K562 (cell line): Measurements from ENCODE around the gene ATP7B. TPM values are rescaled to one million over a fixed set of nuclear protein-coding genes. Genes with fewer than 3 reads are reported as not detected.

Experiments
- DPF2 ChIP-seq: fragments of 450-650 bp; IDR thresholded peaks from 2 replicates; pipeline ENCODE4 v1.6.1; 2016
- GATA2 ChIP-seq: sonication (generic); formaldehyde crosslinking; IDR thresholded peaks from 2 replicates; pipeline ENCODE4 v1.4.0; 2020; ENCODE audit warnings: mild to moderate bottlenecking, missing genetic modification reagents
- HDAC6 ChIP-seq: IDR thresholded peaks from 2 replicates; pipeline ENCODE4 v1.6.1; 2012; ENCODE audit warnings: low read depth, mild to moderate bottlenecking, control low read depth, inconsistent platforms, low read length, moderate library complexity
- MAFG ChIP-seq: fragments of 450-650 bp; conservative IDR thresholded peaks from 2 replicates; pipeline ENCODE4 v1.6.1; 2016; ENCODE audit warnings: missing genetic modification characterization, missing compliant biosample characterization
- MNT ChIP-seq, 2 experiments: fragments of 450-650 bp; conservative IDR thresholded peaks; 2 replicates each; pipeline ENCODE4 v1.6.1; 2017; ENCODE audit warnings: mild to moderate bottlenecking in 2 of 2, moderate library complexity in 2 of 2
- NFE2L1 ChIP-seq: fragments of 450-650 bp; IDR thresholded peaks from 2 replicates; pipeline ENCODE4 v1.6.1; 2016; ENCODE audit warnings: missing genetic modification characterization, low read depth, mild to moderate bottlenecking, missing compliant biosample characterization, moderate library complexity, borderline replicate concordance
- NFIC ChIP-seq: fragments of 450-650 bp; IDR thresholded peaks from 2 replicates; pipeline ENCODE4 v1.6.1; 2017; ENCODE audit warnings: mild to moderate bottlenecking, inconsistent platforms
- PML ChIP-seq: IDR thresholded peaks from 2 replicates; pipeline ENCODE4 v1.6.1; 2012; ENCODE audit warnings: low read length, inconsistent platforms
- RBM17 ChIP-seq: fragments of 200-400 bp; formaldehyde crosslinking; IDR thresholded peaks from 2 replicates; pipeline ENCODE4 v1.6.1; 2017; ENCODE audit warnings: low read depth, mild to moderate bottlenecking, low read length, borderline replicate concordance
- ZFP30 ChIP-seq: fragments of 250-450 bp; sonication (Bioruptor Pico); IDR thresholded peaks from 2 replicates; pipeline ENCODE4 v1.8.0; 2022; ENCODE audit warnings: moderate library complexity, mild to moderate bottlenecking, inconsistent platforms, borderline replicate concordance
- ZKSCAN3 ChIP-seq: fragments of 250-450 bp; sonication (Bioruptor Pico); IDR thresholded peaks from 2 replicates; pipeline ENCODE4 v1.4.0; 2020
- ZNF384 ChIP-seq: IDR thresholded peaks from 2 replicates; pipeline ENCODE4 v1.6.1; 2012; ENCODE audit warnings: low read depth, low read length, improper control_type of control experiment
- ZNF444 ChIP-seq: fragments of 250-450 bp; sonication (Bioruptor Pico); IDR thresholded peaks from 2 replicates; pipeline ENCODE4 v1.4.0; 2020; ENCODE audit warnings: mild to moderate bottlenecking, moderate library complexity
- ZSCAN32 ChIP-seq: fragments of 450-650 bp; formaldehyde crosslinking; IDR thresholded peaks from 2 replicates; pipeline ENCODE4 v1.4.0; 2020; ENCODE audit warnings: mild to moderate bottlenecking, moderate library complexity
- polyA plus RNA-seq, 8 experiments: library from polyadenylated mRNA; depleted of rRNA in 4 of 8; stranded (reverse) in 5 of 8; unstranded in 3 of 8; fragments of >200 nt; fragmentation: Nextera tagmentation in 2 of 8; fragmentation: Illumina TruSeq in 1 of 8; extraction: Ambion mirVana in 2 of 8; extraction: Trizol in 1 of 8; gene quantifications; 2 replicates each; pipeline versions ENCODE4 v1.2.1 to v1.2.3, GENCODE V29; 2011 to 2014; ENCODE audit warnings: inconsistent platforms in 1 of 8, missing spikeins in 1 of 8
- total RNA-seq, 7 experiments: library from RNA; depleted of rRNA in 6 of 7; stranded (reverse); fragments of >200 nt in 6 of 7; fragmentation: Illumina TruSeq in 2 of 7; extraction: Trizol in 2 of 7; gene quantifications; 2 replicates each; pipeline versions ENCODE4 v1.2.1 to v1.2.3, GENCODE V29; 2011 to 2021; ENCODE audit warnings: low replicate concordance in 1 of 7
- TF ChIP-seq, protein P1 (sequence below): sonication (generic); IDR thresholded peaks from 2 replicates; pipeline ENCODE4 v1.6.1; 2016
- TF ChIP-seq, protein P2 (sequence below), 2 experiments: fragments of 200-800 bp in 1 of 2; sonication (Bioruptor generic) in 1 of 2; sonication (generic) in 1 of 2; formaldehyde crosslinking in 1 of 2; IDR thresholded peaks in 1 of 2; conservative IDR thresholded peaks in 1 of 2; 2 replicates each; pipeline versions ENCODE4 v1.5.0 to v1.6.1; 2016 to 2020; ENCODE audit warnings: missing compliant biosample characterization in 1 of 2, missing genetic modification characterization in 1 of 2, missing genetic modification reagents in 1 of 2
- TF ChIP-seq, protein P3 (sequence below): IDR thresholded peaks from 2 replicates; pipeline ENCODE4 v1.6.1; 2011; ENCODE audit warnings: borderline replicate concordance, low read depth, mild to moderate bottlenecking, moderate library complexity, low read length; ENCODE audit not compliant: insufficient read depth, poor library complexity, severe bottlenecking
- TF ChIP-seq, protein P4 (sequence below), 2 experiments: fragments of 450-650 bp in 1 of 2; sonication (generic) in 1 of 2; formaldehyde crosslinking in 1 of 2; IDR thresholded peaks in 1 of 2; conservative IDR thresholded peaks in 1 of 2; 2 replicates each; pipeline versions ENCODE4 v1.6.1 to v1.8.1; 2016 to 2023; ENCODE audit warnings: mild to moderate bottlenecking in 2 of 2, moderate library complexity in 2 of 2, inconsistent platforms in 1 of 2, missing genetic modification reagents in 1 of 2

The ATP7B gene
- total and polyA plus RNA-seq, 9 of the 15 experiments (the other 6 are each of a cell fraction or from before 2014, with no cell fraction given) = 1.1 to 20.4 (median 8.5) TPM

DNA sequence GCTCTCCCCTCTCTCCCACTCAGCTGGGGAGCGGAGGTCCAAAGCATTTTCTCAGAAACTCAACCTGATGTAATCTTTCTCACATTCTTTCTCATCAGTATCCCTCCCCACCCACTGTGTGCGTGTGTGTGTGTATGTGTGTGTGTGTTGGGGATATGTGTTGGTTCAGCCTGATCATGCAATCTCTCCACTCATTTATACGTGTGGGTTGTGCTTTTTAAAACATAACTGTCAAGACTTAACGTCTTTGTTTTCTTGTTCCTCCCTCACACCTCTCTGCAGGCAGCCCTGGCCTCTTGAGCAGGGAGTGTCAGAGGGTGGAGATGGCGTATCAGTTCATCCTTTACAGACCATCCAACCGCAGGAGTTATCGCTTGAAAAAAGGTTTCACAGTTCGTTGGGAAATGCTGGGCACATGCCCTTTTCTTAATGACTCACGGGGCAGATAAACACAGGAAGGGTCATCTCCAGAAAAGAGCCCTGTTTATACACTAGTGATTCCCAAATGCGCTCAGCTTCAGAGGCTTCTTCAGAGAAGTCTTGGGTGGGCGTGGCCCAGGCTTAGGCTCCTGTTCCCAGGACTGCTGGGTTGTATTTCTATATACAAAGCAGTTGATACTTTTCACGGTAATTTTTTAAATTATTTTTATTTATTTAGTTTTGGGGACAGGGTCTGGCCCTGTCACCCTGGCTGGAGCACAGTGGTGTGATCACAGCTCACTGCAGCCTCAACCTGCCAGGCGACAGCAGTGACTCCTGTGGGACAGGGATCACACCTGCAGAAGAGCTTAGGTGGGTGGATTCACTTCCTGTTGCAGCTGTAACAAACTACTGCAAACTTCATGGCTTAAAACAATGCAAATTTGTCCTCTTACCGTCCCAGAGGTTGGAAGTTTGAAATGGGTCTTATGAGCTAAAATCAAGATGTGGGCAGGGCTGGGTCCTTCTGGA, 89.2 kb downstream of the ATP7B start (continued):
- peak; percentile 63 to 72; a peak in 3 of 4 replicates for TF ChIP-seq MNT (conservative IDR thresholded peaks at IDR 0.05)
- peak; percentile 74; the same call in 1 of the 2 replicates for TF ChIP-seq PML
- peak; percentile 63 for TF ChIP-seq ZNF384
- no peak for TF ChIP-seq ZKSCAN3 (CRISPR knock-in tag)
- TF ChIP-seq ZSCAN32 = no peak
- TF ChIP-seq NFIC = peak; percentile 63
- TF ChIP-seq, protein P1, sequence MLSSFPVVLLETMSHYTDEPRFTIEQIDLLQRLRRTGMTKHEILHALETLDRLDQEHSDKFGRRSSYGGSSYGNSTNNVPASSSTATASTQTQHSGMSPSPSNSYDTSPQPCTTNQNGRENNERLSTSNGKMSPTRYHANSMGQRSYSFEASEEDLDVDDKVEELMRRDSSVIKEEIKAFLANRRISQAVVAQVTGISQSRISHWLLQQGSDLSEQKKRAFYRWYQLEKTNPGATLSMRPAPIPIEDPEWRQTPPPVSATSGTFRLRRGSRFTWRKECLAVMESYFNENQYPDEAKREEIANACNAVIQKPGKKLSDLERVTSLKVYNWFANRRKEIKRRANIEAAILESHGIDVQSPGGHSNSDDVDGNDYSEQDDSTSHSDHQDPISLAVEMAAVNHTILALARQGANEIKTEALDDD = peak; percentile 61; the same call in 1 of the 2 replicates
- TF ChIP-seq ZNF444 (CRISPR knock-in tag) = no peak
- TF ChIP-seq, protein P2, sequence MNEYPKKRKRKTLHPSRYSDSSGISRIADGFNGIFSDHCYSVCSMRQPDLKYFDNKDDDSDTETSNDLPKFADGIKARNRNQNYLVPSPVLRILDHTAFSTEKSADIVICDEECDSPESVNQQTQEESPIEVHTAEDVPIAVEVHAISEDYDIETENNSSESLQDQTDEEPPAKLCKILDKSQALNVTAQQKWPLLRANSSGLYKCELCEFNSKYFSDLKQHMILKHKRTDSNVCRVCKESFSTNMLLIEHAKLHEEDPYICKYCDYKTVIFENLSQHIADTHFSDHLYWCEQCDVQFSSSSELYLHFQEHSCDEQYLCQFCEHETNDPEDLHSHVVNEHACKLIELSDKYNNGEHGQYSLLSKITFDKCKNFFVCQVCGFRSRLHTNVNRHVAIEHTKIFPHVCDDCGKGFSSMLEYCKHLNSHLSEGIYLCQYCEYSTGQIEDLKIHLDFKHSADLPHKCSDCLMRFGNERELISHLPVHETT (CRISPR knock-in tag; conservative IDR thresholded peaks at IDR 0.05 in 1 of 2, IDR thresholded peaks at IDR 0.05 in 1 of 2) = peak in 1 of 2 experiments; percentile 76; a peak in 1 of 4 replicates
- no peak for TF ChIP-seq HDAC6
- no peak for TF ChIP-seq NFE2L1
- TF ChIP-seq ZFP30 (CRISPR knock-in tag) = no peak
- TF ChIP-seq MAFG (tag) = 0 out of 2 replicates have a peak, but pooled peaks have one; percentile 13
- peak; percentile 93 for TF ChIP-seq DPF2
- TF ChIP-seq, protein P3, sequence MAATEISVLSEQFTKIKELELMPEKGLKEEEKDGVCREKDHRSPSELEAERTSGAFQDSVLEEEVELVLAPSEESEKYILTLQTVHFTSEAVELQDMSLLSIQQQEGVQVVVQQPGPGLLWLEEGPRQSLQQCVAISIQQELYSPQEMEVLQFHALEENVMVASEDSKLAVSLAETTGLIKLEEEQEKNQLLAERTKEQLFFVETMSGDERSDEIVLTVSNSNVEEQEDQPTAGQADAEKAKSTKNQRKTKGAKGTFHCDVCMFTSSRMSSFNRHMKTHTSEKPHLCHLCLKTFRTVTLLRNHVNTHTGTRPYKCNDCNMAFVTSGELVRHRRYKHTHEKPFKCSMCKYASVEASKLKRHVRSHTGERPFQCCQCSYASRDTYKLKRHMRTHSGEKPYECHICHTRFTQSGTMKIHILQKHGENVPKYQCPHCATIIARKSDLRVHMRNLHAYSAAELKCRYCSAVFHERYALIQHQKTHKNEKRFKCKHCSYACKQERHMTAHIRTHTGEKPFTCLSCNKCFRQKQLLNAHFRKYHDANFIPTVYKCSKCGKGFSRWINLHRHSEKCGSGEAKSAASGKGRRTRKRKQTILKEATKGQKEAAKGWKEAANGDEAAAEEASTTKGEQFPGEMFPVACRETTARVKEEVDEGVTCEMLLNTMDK = no peak
- TF ChIP-seq, protein P4, sequence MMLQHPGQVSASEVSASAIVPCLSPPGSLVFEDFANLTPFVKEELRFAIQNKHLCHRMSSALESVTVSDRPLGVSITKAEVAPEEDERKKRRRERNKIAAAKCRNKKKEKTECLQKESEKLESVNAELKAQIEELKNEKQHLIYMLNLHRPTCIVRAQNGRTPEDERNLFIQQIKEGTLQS (IDR thresholded peaks at IDR 0.05) = peak; percentile 82
- TF ChIP-seq, protein P4 (CRISPR knock-in tag; conservative IDR thresholded peaks at IDR 0.05) = no peak
- TF ChIP-seq RBM17 = no peak
- TF ChIP-seq GATA2 (CRISPR knock-in tag) = peak; percentile 73
